Retinal pigment epithelial cell (primary cell): ENCODE measurements around the gene GNA12.

ENCODE experiments used
- DNase-seq: peaks from one replicate; pipeline ENCODE4 v3.0.0-alpha.2; 2010; ENCODE audit warnings: low read depth
- H3K4me3 ChIP-seq: 2 replicates; pipeline ENCODE4 v1.5.1; 2011; ENCODE audit warnings: mild to moderate bottlenecking, low read length, control low read depth, moderate library complexity
- CTCF ChIP-seq: conservative IDR thresholded peaks from 2 replicates; pipeline ENCODE4 v1.5.1; 2011; ENCODE audit warnings: low read depth, low read length, control low read depth, inconsistent platforms

Gene GNA12

DNA sequence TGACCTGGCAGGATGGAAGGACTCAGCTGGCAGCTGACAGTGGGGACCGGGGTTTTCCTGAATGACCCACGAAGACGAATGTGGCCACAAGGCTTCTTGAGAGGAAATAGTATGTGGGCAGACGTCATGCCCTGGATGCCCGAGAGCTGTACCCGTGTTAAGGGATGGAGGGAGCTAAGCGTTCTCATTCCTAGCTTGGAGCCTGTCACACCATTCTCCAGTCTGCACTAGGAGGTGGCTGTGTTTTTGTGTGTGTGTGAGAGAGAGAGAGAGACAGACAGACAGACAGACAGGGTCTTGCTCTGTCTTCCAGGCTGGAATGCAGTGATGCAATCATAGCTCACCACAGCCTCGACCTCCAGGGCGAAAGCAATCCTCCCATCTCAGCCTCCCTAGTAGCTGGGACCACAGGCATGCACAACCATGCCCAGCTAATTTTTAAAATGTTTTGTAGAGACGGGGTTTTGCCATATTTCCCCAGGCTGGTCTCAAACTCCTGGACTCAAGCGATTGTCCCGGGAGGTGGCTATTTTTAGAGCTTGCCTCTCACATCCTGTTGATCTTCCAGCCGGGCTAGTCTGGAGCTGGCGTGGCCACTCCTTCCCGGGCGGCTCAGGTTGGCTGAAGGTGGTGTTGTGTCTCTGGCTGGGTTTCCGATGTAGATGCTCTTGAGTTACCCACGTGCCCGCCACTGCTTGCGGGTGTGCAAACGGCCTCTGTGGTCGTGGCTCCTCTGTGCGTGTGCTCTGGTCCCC, 154.0 kb downstream of the GNA12 start:
- DNase-seq, result no peak
- no peak overlapping the region for H3K4me3 ChIP-seq
- no peak for TF ChIP-seq CTCF

- DNase-seq, result no peak
- no peak overlapping the region for H3K4me3 ChIP-seq
- TF ChIP-seq CTCF, result no peak
These were observed 154.7 kb downstream of the GNA12 start for GRCh38 chr7:2689343-2689847.

DNA sequence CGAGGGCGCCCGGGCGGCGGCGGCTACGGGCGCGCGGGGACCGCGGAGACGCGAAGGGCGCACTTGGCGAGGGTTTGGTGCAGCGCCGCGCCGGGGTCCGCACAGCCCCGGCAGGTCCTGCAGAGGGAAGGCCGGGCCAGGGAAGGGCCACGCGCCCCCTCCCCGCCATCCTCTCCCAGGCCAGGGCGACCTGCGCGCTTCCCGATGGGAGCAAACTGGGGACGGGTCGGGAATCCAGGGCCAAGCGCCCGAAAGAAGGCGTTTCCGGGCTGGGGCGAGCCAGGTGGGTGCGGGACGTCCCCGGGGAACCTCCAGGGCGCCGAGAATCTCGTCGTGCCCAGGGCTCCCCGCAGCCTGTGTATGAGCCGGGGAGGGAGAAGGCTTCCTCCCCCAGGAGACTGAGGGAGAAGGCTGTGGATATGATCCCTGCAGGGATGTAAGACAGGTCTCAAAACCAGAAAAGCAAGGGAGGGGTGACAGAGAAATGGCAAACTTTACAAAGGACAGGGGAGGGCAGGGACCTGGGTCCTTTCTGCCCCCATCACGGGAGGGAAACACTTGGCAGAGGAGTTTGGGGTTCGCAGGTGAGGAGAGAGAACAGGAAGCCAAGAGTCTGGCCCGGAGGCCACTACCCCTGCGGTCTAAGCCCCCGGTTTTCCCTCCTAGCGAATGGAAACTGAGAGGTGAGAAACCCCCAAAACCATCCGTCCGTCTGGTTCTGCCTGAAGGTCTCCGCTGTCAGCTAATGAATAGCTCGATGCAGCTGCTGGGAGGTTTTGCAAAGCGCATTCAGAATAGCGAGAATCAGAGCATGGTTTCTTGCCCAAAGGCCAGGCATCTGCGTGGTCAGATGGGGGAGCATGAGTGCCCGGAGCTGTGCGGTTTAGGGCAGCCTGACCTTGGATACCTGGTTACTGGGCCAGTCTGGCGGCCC, 155.4 kb downstream of the GNA12 start:
- no peak overlapping the region for H3K4me3 ChIP-seq
- DNase-seq, result no peak
- no peak for TF ChIP-seq CTCF

DNA sequence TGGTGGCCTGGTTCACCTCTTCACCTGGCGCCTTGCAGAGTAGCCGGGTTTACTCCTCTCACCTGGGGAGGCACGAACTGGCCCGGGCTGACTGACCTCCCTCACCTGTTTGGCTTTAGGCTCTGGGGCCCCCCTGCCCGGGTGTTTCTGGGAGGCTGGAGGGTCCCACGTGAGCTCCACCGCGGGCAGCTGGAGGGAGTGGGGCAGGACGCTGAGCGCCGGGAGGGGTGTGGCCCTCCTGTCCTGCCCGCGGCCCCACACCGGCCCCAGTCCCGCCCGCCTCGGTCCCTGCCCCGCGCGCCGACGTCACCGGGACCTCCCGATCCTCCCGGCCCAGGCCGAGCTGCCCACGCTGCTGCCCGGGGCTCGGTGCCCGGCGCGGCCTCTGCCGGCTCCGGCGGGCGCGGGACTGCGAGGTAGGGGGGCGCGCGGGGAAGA, 156.2 kb downstream of the GNA12 start, which contains the start of gene AMZ1:
AMZ1 (plus strand) TSS at position 322 of the 438 bp plus-strand sequence. CDS start 12,250 bp downstream, outside the sequence.
- TF ChIP-seq CTCF, result no peak
- DNase-seq, result no peak
- H3K4me3 ChIP-seq, result no peak within 1 kb of the TSS

DNA sequence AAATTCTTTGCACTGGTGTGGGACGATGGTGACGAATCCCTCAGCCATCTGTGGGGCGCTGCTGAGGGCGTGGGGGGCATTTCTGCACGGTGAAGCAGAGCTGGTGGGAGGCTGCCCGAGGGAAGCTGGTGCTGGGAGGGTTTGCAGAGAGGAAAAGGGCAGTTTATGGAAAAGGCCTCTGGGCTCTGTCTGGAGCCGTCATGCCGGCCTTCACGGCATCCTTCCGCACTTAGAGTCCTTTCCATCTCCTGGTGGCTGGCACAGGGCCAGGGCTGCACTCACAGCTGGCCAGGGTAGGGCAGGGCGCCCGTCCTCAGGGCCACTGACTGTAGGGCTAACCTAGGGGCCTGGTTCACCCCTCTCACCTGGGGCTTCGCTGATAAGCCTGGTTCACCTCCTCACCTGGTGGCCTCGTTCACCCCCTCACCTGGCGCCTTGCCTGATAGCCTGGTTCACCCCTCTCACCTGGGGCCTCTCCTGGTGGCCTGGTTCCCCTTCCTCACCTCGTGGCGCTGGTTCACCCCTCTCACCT, 156.7 kb downstream of the GNA12 start:
- DNase-seq, result no peak
- no peak for TF ChIP-seq CTCF
- no peak overlapping the region for H3K4me3 ChIP-seq

- no peak for TF ChIP-seq CTCF
- H3K4me3 ChIP-seq, result no peak overlapping the region
- no peak for DNase-seq
These were observed 158.0 kb downstream of the GNA12 start for GRCh38 chr7:2686101-2686500.
